Naive B cell (primary cell): ENCODE data around the gene CHIC2. TPM values are rescaled to one million over a fixed set of nuclear protein-coding genes. Genes with fewer than 3 reads are reported as not detected.
A peak's percentile ranks its signal among the peaks of the same experiment; 100 is the strongest.

Experiments
- ATAC-seq, 2 donors: fragments of 150-1000 bp; cut with Tn5 transposase; 2 replicates each; pipeline ENCODE4 v1.10.0; 2021; ENCODE audit warnings: low read depth in 2 of 2, mild to moderate bottlenecking in 2 of 2, moderate library complexity in 2 of 2
- DNase-seq: peaks from one replicate; pipeline ENCODE4 v3.0.0; 2022
- H3K27ac Mint-ChIP-seq, 6 donors: one replicate each; pipeline ENCODE4 v1.8.0; 2020 to 2022; ENCODE audit warnings: mild to moderate bottlenecking in 6 of 6, mixed read lengths in 6 of 6, moderate library complexity in 5 of 6, inconsistent platforms in 2 of 6
- H3K27me3 Mint-ChIP-seq, 3 donors: one replicate each; pipeline ENCODE4 v1.8.0; 2021 to 2022; ENCODE audit warnings: mixed read lengths in 3 of 3, mild to moderate bottlenecking in 1 of 3
- H3K36me3 Mint-ChIP-seq, 2 donors: one replicate each; pipeline ENCODE4 v1.8.0; 2020 to 2022; ENCODE audit warnings: mixed read lengths in 2 of 2, inconsistent platforms in 1 of 2, mild to moderate bottlenecking in 1 of 2
- H3K4me1 Mint-ChIP-seq, 3 donors: one replicate each; pipeline ENCODE4 v1.8.0; 2020 to 2022; ENCODE audit warnings: mixed read lengths in 3 of 3, inconsistent platforms in 1 of 3, mild to moderate bottlenecking in 1 of 3, moderate library complexity in 1 of 3
- H3K4me3 Mint-ChIP-seq, 8 donors: one replicate each; pipeline ENCODE4 v1.8.0; 2020 to 2022; ENCODE audit warnings: mild to moderate bottlenecking in 8 of 8, mixed read lengths in 8 of 8, moderate library complexity in 8 of 8, inconsistent platforms in 2 of 8
- H3K9me3 Mint-ChIP-seq, 7 donors: one replicate each; pipeline ENCODE4 v1.8.0; 2020 to 2022; ENCODE audit warnings: mixed read lengths in 7 of 7, mild to moderate bottlenecking in 5 of 7, inconsistent platforms in 2 of 7, moderate library complexity in 1 of 7
- polyA plus RNA-seq, 6 donors: library from polyadenylated mRNA; unstranded; fragments of 300-500 nt; fragmentation: Illumina TruSeq; gene quantifications; one replicate each; pipeline ENCODE4 v1.2.3, GENCODE V29; 2021; ENCODE audit warnings: low read depth in 6 of 6

CHIC2 gene
- polyA plus RNA-seq, 6 donors from 2014 or later, result 56.6 to 81.9 (median 63.5) TPM

DNA sequence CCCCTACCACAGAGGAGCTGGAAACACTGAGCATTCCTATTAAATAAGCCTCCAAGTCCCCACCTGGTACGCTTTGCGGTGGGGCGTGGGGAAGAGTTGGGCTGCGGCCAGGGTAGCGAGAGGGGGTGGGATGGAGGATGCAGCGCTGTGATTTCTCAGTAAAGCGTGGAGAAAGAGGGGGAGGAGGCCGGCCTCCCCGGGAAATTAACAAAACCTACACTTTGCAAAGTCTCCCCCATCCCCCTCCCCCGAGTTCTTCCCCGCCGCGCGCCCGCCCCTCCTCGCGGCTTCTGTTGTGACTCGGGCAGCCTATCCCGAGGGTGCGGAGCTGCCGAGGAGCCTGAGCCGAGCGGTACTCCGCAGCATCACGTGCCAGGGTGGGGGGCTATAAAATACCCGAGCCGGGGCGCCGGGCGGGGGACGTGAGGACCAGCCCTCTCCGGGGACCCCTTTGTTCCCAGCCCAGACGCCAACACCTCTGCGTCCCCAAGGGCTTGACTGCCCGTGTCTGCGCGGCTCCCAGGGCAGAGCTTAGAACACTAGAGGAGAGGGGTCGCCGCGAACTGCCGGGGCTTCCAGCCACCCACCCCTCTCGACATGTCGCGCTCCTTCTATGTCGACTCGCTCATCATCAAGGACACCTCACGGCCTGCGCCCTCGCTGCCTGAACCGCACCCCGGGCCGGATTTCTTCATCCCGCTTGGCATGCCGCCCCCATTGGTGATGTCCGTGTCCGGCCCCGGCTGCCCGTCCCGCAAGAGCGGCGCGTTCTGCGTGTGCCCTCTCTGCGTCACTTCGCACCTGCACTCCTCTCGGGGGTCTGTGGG is 35.6 kb upstream of the CHIC2 start, which contains the start of gene GSX2:
Gene GSX2, plus strand, starts transcription at position 416 of the 827 bp plus-strand sequence. Its CDS starts 182 bp downstream, at position 598.
- Mint-ChIP-seq H3K4me3 (peak within 1 kb of the TSS; percentile 61 to 87 (median 82)), H3K4me1 (peaks cover 22 to 59% (median 47%) of the 10 kb centered on the region in 3 donors), H3K27ac (peak within 1 kb of the TSS in 3 of 6 donors; percentile 24 to 74 (median 51)), H3K36me3 (peaks cover 0 to 6% of the 10 kb centered on the region in 2 donors), H3K27me3 (peaks cover 71 to 93% (median 85%) of the 10 kb centered on the region in 3 donors), H3K9me3 (peaks cover 0 to 27% (median 8%) of the 10 kb centered on the region in 7 donors)
- ATAC-seq, result peak in 1 of 2 donors; percentile 11
- DNase-seq, result no peak

DNA sequence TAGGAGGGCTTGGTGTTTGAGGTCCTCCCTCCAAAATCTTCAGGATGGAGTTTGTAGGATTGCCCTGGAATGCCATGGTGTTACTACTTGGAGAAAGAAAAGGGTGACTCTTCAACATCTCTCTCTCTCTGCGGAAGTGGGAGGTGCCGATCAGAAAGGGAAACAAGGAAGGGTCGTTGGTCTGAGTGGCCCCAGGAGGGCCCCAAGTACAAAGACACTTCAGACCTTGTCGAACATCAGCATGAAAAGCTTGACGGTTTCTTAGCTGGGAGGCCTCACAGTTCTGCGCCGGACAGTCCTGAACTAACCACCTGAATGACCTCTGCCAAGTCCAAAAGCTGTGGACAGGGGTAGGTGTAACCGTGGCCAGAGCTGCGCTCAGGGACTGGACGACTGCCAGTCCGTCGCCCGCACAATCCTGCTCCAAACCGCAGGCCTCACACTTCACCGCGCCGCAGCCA is 34.9 kb upstream of the CHIC2 start:
- Mint-ChIP-seq H3K27me3 (peaks cover 65 to 93% (median 85%) of the 10 kb centered on the region in 3 donors), H3K9me3 (peaks cover 0 to 23% (median 8%) of the 10 kb centered on the region in 7 donors), H3K27ac (peak overlapping the region in 1 of 6 donors; percentile 47), H3K4me1 (peaks cover 22 to 57% (median 47%) of the 10 kb centered on the region in 3 donors), H3K4me3 (peak overlapping the region; percentile 42 to 82 (median 68)), H3K36me3 (peaks cover 0 to 6% of the 10 kb centered on the region in 2 donors)
- ATAC-seq, result no peak
- no peak for DNase-seq

DNA sequence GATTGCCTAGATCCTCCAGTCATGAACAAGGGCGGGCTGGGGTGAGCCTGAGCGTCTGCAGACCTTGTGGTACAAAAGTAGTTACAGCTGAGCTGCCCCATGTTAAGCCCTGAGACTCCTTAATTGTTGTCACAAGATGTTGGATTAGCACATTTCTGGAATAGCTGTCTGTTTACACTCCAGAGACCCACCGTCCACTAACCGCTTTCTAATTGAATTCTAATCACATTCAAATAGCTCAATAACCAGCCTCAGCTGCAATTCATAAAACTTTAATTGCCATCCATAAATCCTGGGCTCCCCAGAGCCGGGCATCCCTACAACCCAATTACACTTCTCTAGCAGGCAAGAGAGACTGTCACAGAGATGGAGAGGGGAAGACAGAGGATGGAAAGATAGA is 34.0 kb upstream of the CHIC2 start:
- peaks cover 0 to 30% (median 8%) of the 10 kb centered on the region in 7 donors for H3K9me3 Mint-ChIP-seq
- peaks cover 0 to 6% of the 10 kb centered on the region in 2 donors for H3K36me3 Mint-ChIP-seq
- H3K4me1 Mint-ChIP-seq, result peaks cover 29 to 57% (median 46%) of the 10 kb centered on the region in 3 donors
- H3K27ac Mint-ChIP-seq, result no peak overlapping the region
- peak overlapping the region in 5 of 8 donors; percentile 19 to 81 (median 69) for H3K4me3 Mint-ChIP-seq
- ATAC-seq, result no peak
- no peak for DNase-seq
- peaks cover 75 to 93% (median 90%) of the 10 kb centered on the region in 3 donors for H3K27me3 Mint-ChIP-seq

DNA sequence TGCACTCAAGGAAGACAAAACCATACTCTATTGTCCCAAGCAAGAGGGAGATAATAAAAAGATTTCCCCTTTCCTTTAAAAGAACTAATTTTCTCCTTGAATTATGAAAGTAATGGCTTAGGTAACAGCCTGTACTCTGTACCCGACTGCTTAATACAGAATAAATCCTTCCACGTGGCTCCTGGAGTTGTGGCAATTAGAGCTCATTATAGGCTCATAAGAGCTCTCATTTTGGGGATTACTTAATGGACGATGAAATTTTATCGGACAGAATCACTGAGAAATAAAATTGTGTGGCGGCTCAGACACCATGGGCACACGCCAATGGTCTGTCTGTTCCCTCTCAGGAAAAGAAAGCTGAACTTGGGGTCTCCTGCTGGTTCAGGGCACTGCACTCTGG is 32.7 kb upstream of the CHIC2 start:
- Mint-ChIP-seq H3K4me1 (peaks cover 26 to 58% (median 45%) of the 10 kb centered on the region in 3 donors), H3K27ac (no peak overlapping the region)
- ATAC-seq, result no peak

DNA sequence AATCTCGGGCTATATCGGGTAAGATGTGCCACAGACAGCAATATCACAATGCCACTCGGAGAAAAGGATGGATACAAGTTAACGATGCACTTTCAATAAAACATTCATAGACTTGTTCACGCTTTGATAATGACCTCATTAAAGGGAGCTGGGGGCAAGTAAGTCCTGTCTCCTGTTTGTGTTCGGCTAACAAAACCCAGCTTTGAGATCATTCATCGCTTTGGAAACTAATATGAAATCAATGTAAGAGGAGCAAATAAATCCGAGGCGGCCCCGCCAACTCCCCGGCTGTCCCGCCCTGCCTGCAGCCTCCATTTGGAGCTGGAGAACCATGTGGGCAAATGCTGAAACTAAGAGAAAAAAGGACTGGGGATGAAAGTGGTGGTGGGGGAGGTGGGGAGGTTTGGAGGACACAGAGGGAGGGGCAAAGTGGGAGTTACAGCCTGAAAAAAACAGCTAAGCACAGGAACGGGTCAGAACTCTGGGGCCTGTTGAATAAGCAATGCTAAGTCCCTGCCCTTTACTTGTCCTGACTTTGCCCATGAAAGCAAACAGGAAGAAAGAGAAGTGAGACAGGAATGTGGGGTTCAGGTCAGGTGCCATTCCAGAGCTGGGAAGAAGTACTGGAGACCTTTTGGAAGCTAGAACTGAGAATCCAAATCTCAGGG is 32.0 kb upstream of the CHIC2 start:
- Mint-ChIP-seq H3K9me3 (peaks cover 2 to 23% (median 6%) of the 10 kb centered on the region in 7 donors), H3K27ac (peak overlapping the region in 1 of 6 donors; percentile 53), H3K27me3 (peaks cover 79 to 94% (median 92%) of the 10 kb centered on the region in 3 donors), H3K36me3 (peaks cover 0 to 6% of the 10 kb centered on the region in 2 donors), H3K4me3 (peak overlapping the region in 1 of 8 donors; percentile 13), H3K4me1 (peaks cover 28 to 57% (median 48%) of the 10 kb centered on the region in 3 donors)
- no peak for DNase-seq
- no peak for ATAC-seq

More for the DNA sequence above, 32.7 kb upstream of the CHIC2 start:
- DNase-seq, result no peak
- Mint-ChIP-seq H3K27me3 (peaks cover 77 to 91% (median 90%) of the 10 kb centered on the region in 3 donors), H3K9me3 (peaks cover 0 to 19% (median 6%) of the 10 kb centered on the region in 7 donors), H3K36me3 (no peaks in the 10 kb centered on the region), H3K4me3 (peak overlapping the region in 2 of 8 donors; percentile 13 to 70)

DNA sequence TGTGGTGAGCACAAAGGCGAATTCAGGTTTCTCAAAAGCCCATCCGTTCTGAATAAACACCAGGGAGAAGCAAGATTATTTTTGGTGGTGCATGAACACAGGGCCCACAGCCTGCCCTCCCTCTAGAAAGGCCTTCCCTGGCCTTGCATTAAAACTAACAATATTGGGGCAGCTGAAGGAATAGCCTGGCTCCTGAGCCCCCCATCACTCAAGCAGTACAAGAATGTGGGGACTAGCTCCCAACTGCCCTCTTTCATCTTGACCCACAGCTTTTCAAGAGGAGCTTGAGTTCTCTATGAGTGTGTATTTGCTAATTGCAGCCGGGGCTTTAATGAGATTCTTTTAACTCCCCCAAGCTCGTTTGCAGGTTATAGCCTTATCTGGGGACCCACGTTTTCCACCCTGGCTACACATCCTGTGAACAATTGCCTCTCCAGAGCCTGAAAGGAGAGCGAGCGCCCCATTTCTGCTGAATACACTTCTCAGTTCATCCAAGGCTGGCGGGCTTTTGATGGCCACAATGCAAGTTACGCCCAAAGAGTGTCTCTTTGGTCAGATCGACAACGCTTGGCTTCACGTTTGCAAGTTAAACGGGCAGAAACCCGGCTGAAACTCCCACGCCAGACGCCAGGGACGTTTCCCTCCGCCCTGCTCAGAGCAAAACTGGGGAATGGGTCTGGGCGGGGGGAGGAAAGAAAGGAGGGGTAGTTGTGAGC is 30.9 kb upstream of the CHIC2 start:
- DNase-seq, result no peak
- peaks cover 27 to 55% (median 44%) of the 10 kb centered on the region in 3 donors for H3K4me1 Mint-ChIP-seq
- no peak for ATAC-seq
- H3K27me3 Mint-ChIP-seq, result peaks cover 84 to 99% (median 97%) of the 10 kb centered on the region in 3 donors
- H3K36me3 Mint-ChIP-seq, result peaks cover 0 to 10% of the 10 kb centered on the region in 2 donors
- H3K4me3 Mint-ChIP-seq, result no peak overlapping the region
- H3K9me3 Mint-ChIP-seq, result peaks cover 2 to 24% (median 6%) of the 10 kb centered on the region in 7 donors
- peak overlapping the region in 1 of 6 donors; percentile 60 for H3K27ac Mint-ChIP-seq

DNA sequence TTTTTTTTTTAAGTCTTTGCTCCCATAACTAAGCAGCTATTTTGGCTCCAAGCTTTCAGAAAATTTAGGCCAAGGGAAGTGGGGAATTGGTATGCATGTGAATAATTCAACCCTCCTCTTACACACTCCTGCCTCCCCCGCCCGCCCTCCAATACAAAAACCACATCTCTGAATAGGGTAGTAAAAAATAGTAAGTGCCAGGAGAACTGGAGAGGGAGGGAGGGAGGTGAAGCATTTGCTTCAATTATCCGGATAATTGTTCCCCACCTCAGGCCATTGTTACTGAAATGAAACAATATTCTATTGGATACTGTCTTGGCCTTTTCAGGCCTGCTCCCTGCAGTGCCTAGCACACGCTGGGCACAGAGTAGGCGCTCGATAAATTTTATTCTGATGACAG is 30.0 kb upstream of the CHIC2 start:
- Mint-ChIP-seq H3K27me3 (peaks cover 86 to 92% (median 90%) of the 10 kb centered on the region in 3 donors), H3K27ac (no peak overlapping the region), H3K36me3 (peaks cover 0 to 10% of the 10 kb centered on the region in 2 donors), H3K4me3 (peak overlapping the region in 1 of 8 donors; percentile 44), H3K4me1 (peaks cover 22 to 53% (median 36%) of the 10 kb centered on the region in 3 donors), H3K9me3 (peaks cover 2 to 24% (median 6%) of the 10 kb centered on the region in 7 donors)
- DNase-seq, result no peak
- ATAC-seq, result no peak

DNA sequence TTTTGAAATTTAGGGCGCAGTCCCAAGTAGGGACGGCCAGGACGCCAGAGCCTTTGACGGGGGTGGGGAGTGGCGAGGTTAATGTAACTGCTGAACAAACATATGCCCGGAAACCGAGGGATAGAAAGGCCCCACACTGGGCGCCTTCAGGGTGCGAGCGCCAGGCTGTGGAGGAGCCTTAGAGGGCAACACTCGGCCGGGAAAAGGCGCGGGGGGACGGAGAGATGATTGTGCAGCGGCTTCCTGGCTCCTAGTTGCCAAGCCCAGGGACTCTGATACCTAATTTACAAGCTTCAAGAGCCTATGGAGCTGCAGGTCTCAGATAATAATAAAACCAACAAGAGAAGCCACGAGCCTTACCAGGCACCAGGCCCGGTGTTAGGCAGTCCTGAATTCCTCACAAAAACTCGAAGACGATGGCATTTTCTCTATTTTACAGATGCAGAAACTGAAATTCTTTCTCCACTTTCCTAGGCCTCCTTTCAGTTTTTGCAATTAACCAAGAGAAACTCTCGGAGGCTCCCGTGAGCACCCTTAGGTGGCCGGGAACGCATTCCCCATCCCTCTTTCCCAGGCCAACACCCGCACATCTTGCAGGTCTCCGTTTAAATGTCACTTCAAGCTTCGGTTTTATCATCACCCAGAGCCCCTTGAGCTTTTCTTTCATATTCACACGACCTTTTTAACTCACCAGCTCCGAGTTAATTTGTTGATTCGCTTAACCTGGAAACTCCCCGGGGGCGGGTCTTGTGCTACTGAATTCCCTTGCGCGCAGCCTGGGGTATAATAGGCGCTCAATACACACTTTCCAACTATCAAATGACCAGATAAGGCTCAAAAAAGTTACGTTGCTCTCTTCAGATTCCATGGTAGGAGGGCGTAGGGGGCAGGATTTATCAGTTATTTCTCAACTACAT is 29.2 kb upstream of the CHIC2 start:
- ATAC-seq, result peak; percentile 18 to 28
- H3K27ac Mint-ChIP-seq, result peak overlapping the region in 3 of 6 donors; percentile 14 to 72 (median 22)

DNA sequence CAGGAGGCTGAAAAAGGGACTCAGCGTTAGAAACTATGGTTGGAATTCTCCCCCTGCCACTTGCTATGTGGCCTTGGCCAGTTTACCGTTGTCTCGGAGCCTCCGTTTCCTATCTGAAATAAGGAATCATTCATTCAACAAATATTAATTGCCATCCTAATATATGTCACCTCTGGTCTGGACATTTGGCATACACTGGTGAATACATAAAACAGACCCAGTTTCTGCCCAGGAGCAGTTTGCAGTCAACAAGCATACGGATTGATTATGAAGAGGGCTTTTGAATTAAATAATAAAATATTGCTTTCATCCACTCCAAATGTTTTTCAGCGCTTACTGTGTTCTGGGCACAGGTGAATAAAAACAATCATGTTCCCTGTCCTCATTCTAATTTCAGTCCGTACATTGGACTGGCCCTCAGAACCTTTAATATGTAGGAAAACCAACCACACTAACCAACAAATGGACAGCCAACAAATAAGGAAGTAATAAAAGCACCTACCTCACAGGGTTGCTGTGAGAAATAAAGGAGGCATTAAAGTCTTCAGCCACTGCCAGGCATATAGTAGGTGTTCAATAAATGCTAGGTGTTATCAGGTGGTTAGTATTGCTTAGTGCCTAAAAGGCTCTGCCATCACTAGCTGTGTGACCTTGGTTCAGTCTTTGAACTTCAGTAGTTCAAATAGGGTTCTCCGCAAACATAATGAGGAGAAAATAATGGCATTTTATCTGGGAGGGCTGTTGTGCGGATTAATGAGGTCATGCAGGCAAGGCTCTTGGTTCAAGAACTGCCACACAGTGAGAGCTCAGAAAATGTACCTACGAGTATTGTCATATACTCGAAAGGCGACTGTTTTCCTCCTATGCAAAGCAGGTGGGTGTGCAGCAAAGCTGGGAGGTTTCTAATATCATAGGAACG is 28.3 kb upstream of the CHIC2 start:
- DNase-seq, result no peak
- no peak overlapping the region for H3K27ac Mint-ChIP-seq

More for the DNA sequence above, 29.2 kb upstream of the CHIC2 start:
- H3K36me3 Mint-ChIP-seq, result peaks cover 0 to 14% of the 10 kb centered on the region in 2 donors
- no peak for DNase-seq
- peaks cover 22 to 44% (median 34%) of the 10 kb centered on the region in 3 donors for H3K4me1 Mint-ChIP-seq
- H3K9me3 Mint-ChIP-seq, result peaks cover 3 to 16% (median 6%) of the 10 kb centered on the region in 7 donors
- H3K4me3 Mint-ChIP-seq, result peak overlapping the region; percentile 28 to 82 (median 62)
- H3K27me3 Mint-ChIP-seq, result peaks cover 81 to 88% (median 85%) of the 10 kb centered on the region in 3 donors

DNA sequence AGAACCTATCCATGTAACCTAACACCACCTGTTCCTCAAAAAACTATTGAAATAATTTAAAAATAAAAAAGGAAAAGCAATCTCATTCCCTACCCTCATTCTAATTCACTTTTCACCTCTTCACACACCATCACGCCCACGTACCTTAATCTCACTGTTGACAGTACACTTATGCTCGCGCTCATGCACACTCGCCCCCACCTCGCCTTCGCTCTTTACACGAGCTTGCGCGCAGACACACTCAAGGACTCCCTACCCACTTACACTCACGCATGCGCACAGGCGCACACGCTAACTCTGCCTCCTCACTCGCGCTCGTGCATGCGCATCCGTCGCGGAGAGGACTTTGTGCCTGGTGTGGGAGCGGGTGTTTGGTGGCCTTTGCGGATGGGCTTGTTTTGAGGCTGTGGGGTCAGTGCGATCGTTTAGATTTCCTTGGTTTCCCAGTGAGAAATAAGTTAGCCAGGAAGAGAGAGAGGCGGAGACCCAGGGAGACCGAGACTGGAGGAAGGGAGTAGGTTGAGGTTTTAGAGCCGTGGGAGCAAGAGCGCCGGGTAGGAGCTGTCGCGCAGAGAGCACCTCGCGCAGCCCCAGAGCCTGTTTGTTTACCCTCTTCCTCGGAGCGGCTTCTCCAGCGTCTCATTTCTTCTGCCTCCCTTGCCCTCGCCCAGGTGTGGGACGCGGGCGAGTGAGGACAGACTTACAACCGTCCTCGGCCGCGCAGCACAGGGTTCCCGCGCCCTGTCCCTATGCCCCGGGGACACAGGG is 27.4 kb upstream of the CHIC2 start:
- Mint-ChIP-seq H3K4me3 (peak overlapping the region; percentile 61 to 93 (median 88)), H3K27me3 (peaks cover 77 to 83% (median 82%) of the 10 kb centered on the region in 3 donors)

More for the DNA sequence above, 28.3 kb upstream of the CHIC2 start:
- H3K4me1 Mint-ChIP-seq, result peaks cover 22 to 37% (median 34%) of the 10 kb centered on the region in 3 donors
- H3K27me3 Mint-ChIP-seq, result peaks cover 81 to 86% (median 83%) of the 10 kb centered on the region in 3 donors
- peaks cover 0 to 18% of the 10 kb centered on the region in 2 donors for H3K36me3 Mint-ChIP-seq
- H3K9me3 Mint-ChIP-seq, result peaks cover 3 to 16% (median 6%) of the 10 kb centered on the region in 7 donors
- peak overlapping the region; percentile 61 to 93 (median 85) for H3K4me3 Mint-ChIP-seq
- peak in 1 of 2 donors; percentile 17 for ATAC-seq

More for the DNA sequence above, 27.4 kb upstream of the CHIC2 start:
- Mint-ChIP-seq H3K36me3 (peaks cover 0 to 18% of the 10 kb centered on the region in 2 donors), H3K4me1 (peaks cover 22 to 37% (median 34%) of the 10 kb centered on the region in 3 donors), H3K9me3 (peaks cover 3 to 16% (median 6%) of the 10 kb centered on the region in 7 donors), H3K27ac (peak overlapping the region in 2 of 6 donors; percentile 18 to 76)
- DNase-seq (peak; percentile 54), ATAC-seq (peak; percentile 77 to 81)
